HepG2 (cell line): Measurements from ENCODE around the gene CEP250. TPM values are rescaled to one million over a fixed set of nuclear protein-coding genes. Genes with fewer than 3 reads are reported as not detected.
A peak's percentile ranks its signal among the peaks of the same experiment; 100 is the strongest.

Experiments
- ATAC-seq: fragments of 200-7000 bp; cut with Tn5 transposase; 3 replicates; pipeline ENCODE4 v1.9.1; 2020; ENCODE audit warnings: mild to moderate bottlenecking, moderate library complexity
- BruUV-seq: library from RNA; stranded (reverse); fragments of 400-500 nt; replicated peaks from 2 replicates; lab custom pipeline; 2021; lab: Mats Ljungman, UMichigan
- CTCF ChIA-PET: fragments of 300-600 bp; formaldehyde crosslinking; extraction: SDS; loops from one replicate; lab custom pipeline; 2021; ENCODE audit warnings: low total read pairs, inconsistent platforms, low intra/inter-chr PET ratio; lab: Yijun Ruan, JAX
- POLR2A ChIA-PET: fragments of 350-600 bp; sonication (Branson Sonifier 250); formaldehyde crosslinking; loops from one replicate; lab custom pipeline; 2020; ENCODE audit warnings: antibody characterized with exemption, inconsistent platforms; lab: Yijun Ruan, JAX
- DNase-seq: peaks from one replicate; pipeline ENCODE4 v3.0.0-alpha.2; 2015; ENCODE audit warnings: low spot score
- FAIRE-seq: peaks from 3 replicates; lab custom pipeline; 2011; peaks lifted over from hg19 to GRCh38; lab: Jason Lieb, UNC
- H2AFZ ChIP-seq: one replicate; pipeline ENCODE4 v1.6.1; 2011; ENCODE audit warnings: low read length, inconsistent platforms
- H3K27ac ChIP-seq: fragments of 300-600 bp; 3 replicates; pipeline ENCODE4 v1.8.0; 2011; ENCODE audit warnings: mixed run types, mild to moderate bottlenecking, mixed read lengths, low read length, inconsistent platforms; ENCODE audit not compliant: insufficient read depth; ENCODE audit errors: extremely low read length
- H3K27me3 ChIP-seq, 2 experiments: fragments of 200-600 bp in 1 of 2; 2 replicates in 1 of 2; 3 replicates in 1 of 2; pipeline versions ENCODE4 v1.6.0 to v1.8.0; 2011; ENCODE audit warnings: low read length in 2 of 2, mild to moderate bottlenecking in 2 of 2, moderate library complexity in 2 of 2, inconsistent platforms in 1 of 2; ENCODE audit not compliant: insufficient read depth in 2 of 2, control insufficient read depth in 1 of 2
- H3K36me3 ChIP-seq, 2 experiments: fragments of 200-600 bp in 1 of 2; replicated peaks in 1 of 2; 2 replicates in 1 of 2; 3 replicates in 1 of 2; pipeline versions ENCODE4 v1.5.1 to v1.8.0; 2011; ENCODE audit warnings: low read length in 2 of 2, inconsistent platforms in 1 of 2; ENCODE audit not compliant: insufficient read depth in 2 of 2, control insufficient read depth in 1 of 2
- H3K4me1 ChIP-seq: 2 replicates; pipeline ENCODE4 v1.5.1; 2012; ENCODE audit warnings: low read length, inconsistent platforms; ENCODE audit not compliant: insufficient read depth
- H3K4me2 ChIP-seq: 2 replicates; pipeline ENCODE4 v1.6.0; 2011; ENCODE audit warnings: low read depth, low read length, inconsistent platforms
- H3K4me3 ChIP-seq, 3 experiments: fragments of 200-600 bp in 1 of 3; sonication (generic), shearing (Covaris generic) in 1 of 3; replicated peaks in 1 of 3; 2 replicates each; pipeline ENCODE4 v1.5.1; 2011 to 2016; ENCODE audit warnings: low read length in 3 of 3, inconsistent platforms in 2 of 3, low read depth in 2 of 3, mild to moderate bottlenecking in 2 of 3, control low read depth in 1 of 3, mixed read lengths in 1 of 3; ENCODE audit not compliant: insufficient read depth in 1 of 3
- H3K79me2 ChIP-seq: one replicate; pipeline ENCODE4 v1.6.1; 2011; ENCODE audit warnings: low read length, inconsistent platforms; ENCODE audit not compliant: insufficient read depth
- H3K9ac ChIP-seq: 2 replicates; pipeline ENCODE4 v1.6.0; 2011; ENCODE audit warnings: mild to moderate bottlenecking, low read depth, low read length, inconsistent platforms; ENCODE audit not compliant: insufficient read depth
- H3K9me3 ChIP-seq: 2 replicates; pipeline ENCODE4 v1.5.1; 2012; ENCODE audit warnings: mild to moderate bottlenecking, low read length
- H4K20me1 ChIP-seq: 2 replicates; pipeline ENCODE4 v1.6.0; 2011; ENCODE audit warnings: inconsistent platforms, mild to moderate bottlenecking, low read length, moderate library complexity; ENCODE audit not compliant: insufficient read depth
- BORCS8-MEF2B ChIP-seq: sonication (generic); formaldehyde crosslinking; IDR thresholded peaks from 2 replicates; pipeline ENCODE4 v1.8.0; 2022; ENCODE audit warnings: mild to moderate bottlenecking, missing genetic modification reagents
- KDM1A ChIP-seq: IDR thresholded peaks from 2 replicates; pipeline ENCODE4 v1.6.1; 2016; ENCODE audit warnings: missing compliant biosample characterization
- KMT2A ChIP-seq: sonication (generic); formaldehyde crosslinking; IDR thresholded peaks from 2 replicates; pipeline ENCODE4 v1.4.0; 2020; ENCODE audit warnings: missing genetic modification reagents
- MAZ ChIP-seq, 2 experiments: sonication (generic) in 1 of 2; formaldehyde crosslinking in 1 of 2; IDR thresholded peaks; 2 replicates each; pipeline versions ENCODE4 v1.5.0 to v1.6.1; 2012 to 2020; ENCODE audit warnings: low read depth in 2 of 2, mild to moderate bottlenecking in 2 of 2, borderline replicate concordance in 1 of 2, improper control_type of control experiment in 1 of 2, low read length in 1 of 2, missing genetic modification reagents in 1 of 2, moderate library complexity in 1 of 2
- NCOA2 ChIP-seq: sonication (generic); formaldehyde crosslinking; IDR thresholded peaks from 2 replicates; pipeline ENCODE4 v1.8.0; 2022; ENCODE audit warnings: inconsistent platforms
- NFIB ChIP-seq: sonication (generic); formaldehyde crosslinking; IDR thresholded peaks from 2 replicates; pipeline ENCODE4 v1.9.0; 2021; ENCODE audit warnings: missing genetic modification reagents, mild to moderate bottlenecking, borderline replicate concordance
- POGZ ChIP-seq: sonication (generic); formaldehyde crosslinking; IDR thresholded peaks from 2 replicates; pipeline ENCODE4 v1.4.0; 2020; ENCODE audit warnings: mild to moderate bottlenecking, missing genetic modification reagents
- RORA ChIP-seq: sonication (generic); formaldehyde crosslinking; IDR thresholded peaks from 2 replicates; pipeline ENCODE4 v1.5.0; 2020; ENCODE audit warnings: mild to moderate bottlenecking, missing genetic modification reagents, moderate library complexity
- WIZ ChIP-seq: sonication (generic); formaldehyde crosslinking; IDR thresholded peaks from 2 replicates; pipeline ENCODE4 v1.5.1; 2020; ENCODE audit warnings: mild to moderate bottlenecking, missing genetic modification reagents
- ZBTB7A ChIP-seq: sonication (generic); formaldehyde crosslinking; IDR thresholded peaks from 2 replicates; pipeline ENCODE4 v1.8.0; 2022; ENCODE audit warnings: mild to moderate bottlenecking, missing genetic modification reagents
- ZNF264 ChIP-seq: sonication (generic); formaldehyde crosslinking; IDR thresholded peaks from 2 replicates; pipeline ENCODE4 v1.4.0; 2020; ENCODE audit warnings: missing genetic modification reagents
- ZNF430 ChIP-seq: sonication (generic); formaldehyde crosslinking; IDR thresholded peaks from 2 replicates; pipeline ENCODE4 v1.9.0; 2021; ENCODE audit warnings: mild to moderate bottlenecking, missing genetic modification reagents
- ZNF7 ChIP-seq: IDR thresholded peaks from 2 replicates; pipeline ENCODE4 v1.6.1; 2016; ENCODE audit warnings: missing biosample characterization, missing genetic modification reagents
- ZNF839 ChIP-seq: sonication (generic); formaldehyde crosslinking; IDR thresholded peaks from 2 replicates; pipeline ENCODE4 v1.4.0; 2020; ENCODE audit warnings: missing genetic modification reagents, mild to moderate bottlenecking, borderline replicate concordance
- WGBS: methylation state at CpG from one replicate; pipeline ENCODE4 v1.1.6; 2017; ENCODE audit warnings: low lambda C conversion rate; 5-methylcytosine and 5-hydroxymethylcytosine counted together
- in situ Hi-C: cut with HindIII; loops from 2 replicates; pipeline ENCODE4 v1.10.0; 2017; ENCODE audit warnings: low pct_unique_long_range_greater_than_20kb; ENCODE audit not compliant: extremely low pct_ligation_motif_present
- intact Hi-C: fragments of 100-400 bp; cut with micrococcal nuclease; formaldehyde crosslinking; loops from one replicate; pipeline ENCODE4 v1.10.0; 2022; ENCODE audit not compliant: unreplicated experiment
- polyA plus RNA-seq, 8 experiments: library from polyadenylated mRNA; depleted of rRNA in 3 of 8; stranded (reverse) in 7 of 8; unstranded in 1 of 8; fragments of >200 nt; fragmentation: Illumina TruSeq in 4 of 8; extraction: Trizol in 4 of 8; gene quantifications; 2 replicates each; pipeline versions ENCODE4 v1.2.1 to v1.2.3, GENCODE V29; 2011 to 2016; ENCODE audit warnings: low read depth in 4 of 8, missing spikeins in 1 of 8, mixed read lengths in 1 of 8; ENCODE audit not compliant: insufficient read depth in 1 of 8
- total RNA-seq, 5 experiments: library from RNA; depleted of rRNA; stranded (reverse); fragments of >200 nt; fragmentation: Illumina TruSeq; extraction: Trizol; gene quantifications; 2 replicates each; pipeline ENCODE4 v1.2.3, GENCODE V29; 2016; ENCODE audit warnings: low read depth in 1 of 5
- TF ChIP-seq, protein P1 (sequence below): sonication (generic); formaldehyde crosslinking; IDR thresholded peaks from 2 replicates; pipeline ENCODE4 v1.4.0; 2020; ENCODE audit warnings: missing genetic modification reagents, mild to moderate bottlenecking, borderline replicate concordance
- TF ChIP-seq, protein P2 (sequence below): sonication (generic); formaldehyde crosslinking; IDR thresholded peaks from 2 replicates; pipeline ENCODE4 v1.4.0; 2020; ENCODE audit warnings: mild to moderate bottlenecking, missing genetic modification reagents
- TF ChIP-seq, protein P3 (sequence below): sonication (generic); formaldehyde crosslinking; IDR thresholded peaks from 2 replicates; pipeline ENCODE4 v1.5.0; 2020; ENCODE audit warnings: mild to moderate bottlenecking, missing genetic modification reagents
- TF ChIP-seq, protein P4 (sequence below): sonication (generic); formaldehyde crosslinking; IDR thresholded peaks from 2 replicates; pipeline ENCODE4 v1.8.0; 2022; ENCODE audit warnings: missing genetic modification reagents, low read depth, mild to moderate bottlenecking, borderline replicate concordance

The CEP250 gene
- total and polyA plus RNA-seq, 2 of the 13 experiments (the other 11 are each of a cell fraction or from before 2014, with no cell fraction given), result 28.8 to 55.3 TPM

DNA sequence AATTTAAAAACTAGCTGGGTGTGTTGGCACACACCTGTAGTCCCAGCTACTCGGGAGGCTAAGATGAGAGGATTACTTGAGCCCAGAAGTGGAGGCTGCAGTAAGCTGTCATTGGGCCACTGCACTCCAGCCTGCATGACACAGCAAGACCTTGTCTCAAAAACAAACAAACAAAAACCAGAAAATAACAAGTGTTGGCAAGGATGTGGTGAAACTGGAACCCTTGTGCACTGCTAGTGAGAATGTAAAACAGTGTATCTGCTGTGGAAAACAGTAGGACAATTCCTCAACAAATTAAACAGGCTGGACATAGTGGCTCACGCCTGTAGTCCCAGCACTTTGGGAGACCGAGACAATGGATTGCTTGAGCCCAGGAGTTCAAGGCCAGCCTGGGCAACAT, 47.1 kb upstream of the CEP250 start:
- CTCF ChIA-PET, result no interaction called here
- Histone ChIP-seq H3K36me3 (peaks cover 5 to 32% of the 10 kb centered on the region in 2 experiments; a peak in 4 of 5 replicates), H3K79me2 (peaks cover 59% of the 10 kb centered on the region), H3K4me2 (no peak overlapping the region), H3K27ac (no peak overlapping the region), H3K9me3 (no peaks in the 10 kb centered on the region), H3K4me1 (peaks cover 28% of the 10 kb centered on the region)
- intact Hi-C loops, result no loop called here
- TF ChIP-seq MAZ (IDR thresholded peaks at IDR 0.05; ENCODE audit: borderline replicate concordance, low read depth, low read length), result no peak
- TF ChIP-seq MAZ (CRISPR knock-in tag; IDR thresholded peaks at IDR 0.05; ENCODE audit: low read depth), result no peak
- no peak for TF ChIP-seq BORCS8-MEF2B (CRISPR knock-in tag)
- TF ChIP-seq, protein P1, sequence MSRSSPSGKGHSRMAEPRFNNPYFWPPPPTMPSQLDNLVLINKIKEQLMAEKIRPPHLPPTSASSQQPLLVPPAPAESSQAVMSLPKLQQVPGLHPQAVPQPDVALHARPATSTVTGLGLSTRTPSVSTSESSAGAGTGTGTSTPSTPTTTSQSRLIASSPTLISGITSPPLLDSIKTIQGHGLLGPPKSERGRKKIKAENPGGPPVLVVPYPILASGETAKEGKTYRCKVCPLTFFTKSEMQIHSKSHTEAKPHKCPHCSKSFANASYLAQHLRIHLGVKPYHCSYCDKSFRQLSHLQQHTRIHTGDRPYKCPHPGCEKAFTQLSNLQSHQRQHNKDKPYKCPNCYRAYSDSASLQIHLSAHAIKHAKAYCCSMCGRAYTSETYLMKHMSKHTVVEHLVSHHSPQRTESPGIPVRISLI, result 0 out of 2 replicates have a peak, but pooled peaks have one; percentile 17
- no peak for TF ChIP-seq ZNF839
- TF ChIP-seq, protein P2, sequence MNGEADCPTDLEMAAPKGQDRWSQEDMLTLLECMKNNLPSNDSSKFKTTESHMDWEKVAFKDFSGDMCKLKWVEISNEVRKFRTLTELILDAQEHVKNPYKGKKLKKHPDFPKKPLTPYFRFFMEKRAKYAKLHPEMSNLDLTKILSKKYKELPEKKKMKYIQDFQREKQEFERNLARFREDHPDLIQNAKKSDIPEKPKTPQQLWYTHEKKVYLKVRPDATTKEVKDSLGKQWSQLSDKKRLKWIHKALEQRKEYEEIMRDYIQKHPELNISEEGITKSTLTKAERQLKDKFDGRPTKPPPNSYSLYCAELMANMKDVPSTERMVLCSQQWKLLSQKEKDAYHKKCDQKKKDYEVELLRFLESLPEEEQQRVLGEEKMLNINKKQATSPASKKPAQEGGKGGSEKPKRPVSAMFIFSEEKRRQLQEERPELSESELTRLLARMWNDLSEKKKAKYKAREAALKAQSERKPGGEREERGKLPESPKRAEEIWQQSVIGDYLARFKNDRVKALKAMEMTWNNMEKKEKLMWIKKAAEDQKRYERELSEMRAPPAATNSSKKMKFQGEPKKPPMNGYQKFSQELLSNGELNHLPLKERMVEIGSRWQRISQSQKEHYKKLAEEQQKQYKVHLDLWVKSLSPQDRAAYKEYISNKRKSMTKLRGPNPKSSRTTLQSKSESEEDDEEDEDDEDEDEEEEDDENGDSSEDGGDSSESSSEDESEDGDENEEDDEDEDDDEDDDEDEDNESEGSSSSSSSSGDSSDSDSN (CRISPR knock-in tag), result no peak
- TF ChIP-seq RORA, result no peak
- TF ChIP-seq WIZ (CRISPR knock-in tag), result no peak
- TF ChIP-seq ZBTB7A (CRISPR knock-in tag), result no peak
- no peak for TF ChIP-seq KMT2A
- TF ChIP-seq ZNF430 (CRISPR knock-in tag), result no peak
- TF ChIP-seq ZNF264, result no peak
- no peak for TF ChIP-seq NFIB (CRISPR knock-in tag)
- TF ChIP-seq ZNF7, result peak; percentile 94
- TF ChIP-seq, protein P3, sequence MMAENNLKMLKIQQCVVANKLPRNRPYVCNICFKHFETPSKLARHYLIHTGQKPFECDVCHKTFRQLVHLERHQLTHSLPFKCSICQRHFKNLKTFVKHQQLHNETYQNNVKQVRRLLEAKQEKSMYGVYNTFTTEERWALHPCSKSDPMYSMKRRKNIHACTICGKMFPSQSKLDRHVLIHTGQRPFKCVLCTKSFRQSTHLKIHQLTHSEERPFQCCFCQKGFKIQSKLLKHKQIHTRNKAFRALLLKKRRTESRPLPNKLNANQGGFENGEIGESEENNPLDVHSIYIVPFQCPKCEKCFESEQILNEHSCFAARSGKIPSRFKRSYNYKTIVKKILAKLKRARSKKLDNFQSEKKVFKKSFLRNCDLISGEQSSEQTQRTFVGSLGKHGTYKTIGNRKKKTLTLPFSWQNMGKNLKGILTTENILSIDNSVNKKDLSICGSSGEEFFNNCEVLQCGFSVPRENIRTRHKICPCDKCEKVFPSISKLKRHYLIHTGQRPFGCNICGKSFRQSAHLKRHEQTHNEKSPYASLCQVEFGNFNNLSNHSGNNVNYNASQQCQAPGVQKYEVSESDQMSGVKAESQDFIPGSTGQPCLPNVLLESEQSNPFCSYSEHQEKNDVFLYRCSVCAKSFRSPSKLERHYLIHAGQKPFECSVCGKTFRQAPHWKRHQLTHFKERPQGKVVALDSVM (CRISPR knock-in tag), result 0 out of 2 replicates have a peak, but pooled peaks have one; percentile 21
- TF ChIP-seq NCOA2 (CRISPR knock-in tag), result no peak
- TF ChIP-seq POGZ (CRISPR knock-in tag), result no peak
- no peak for TF ChIP-seq KDM1A (CRISPR knock-in tag)
- TF ChIP-seq, protein P4, sequence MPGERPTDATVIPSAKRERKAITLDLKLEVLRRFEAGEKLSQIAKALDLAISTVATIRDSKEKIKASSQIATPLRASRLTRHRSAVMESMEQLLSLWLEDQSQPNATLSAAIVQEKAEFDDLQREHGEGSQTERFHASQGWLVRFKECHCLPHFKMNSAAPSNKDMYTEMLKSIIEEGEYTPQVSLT, result no peak
- TF ChIP-seq, all 625 proteins: peak for 3
- BruUV-seq, result no TSS peak
- WGBS, result 95% methylated on average over 3 of the region's 3 CpGs
- in situ Hi-C loops, result no loop called here
- DNase-seq (no peak), FAIRE-seq (no peak), ATAC-seq (no peak)
- Histone ChIP-seq H3K4me3 (no peak overlapping the region), H2AFZ (no peak overlapping the region), H4K20me1 (no peaks in the 10 kb centered on the region), H3K9ac (no peak overlapping the region), H3K27me3 (no peaks in the 10 kb centered on the region; a peak in 1 of 5 replicates)
- POLR2A ChIA-PET, result interaction anchor here (0.9 kb wide), 1 partner anchor 46 kb away, joined by 3 read pairs; the partner anchor contains the start of gene CEP250
